Right ventricle myocardium inferior (tissue), 1 donor: Measurements from ENCODE around the gene LDLRAD4. TPM values are rescaled to one million over a fixed set of nuclear protein-coding genes. Genes with fewer than 3 reads are reported as not detected.
A peak's percentile ranks its signal among the peaks of the same experiment; 100 is the strongest.

Experiments used
- ATAC-seq: fragments of 200-7000 bp; cut with Tn5 transposase; one replicate; pipeline ENCODE4 v1.9.1; 2020; ENCODE audit warnings: mild to moderate bottlenecking, moderate library complexity
- DNase-seq: peaks from one replicate; pipeline ENCODE4 v3.0.0; 2021; ENCODE audit errors: missing footprints
- intact Hi-C: fragments of 100-400 bp; cut with DNase I; formaldehyde crosslinking; loops from one replicate; pipeline ENCODE4 v1.11.0; 2022
- total RNA-seq: library from RNA; stranded (reverse); fragmentation: NEBNext Ultra II Directional; extraction: Animal tissue kit (Norgen Biotek cat#: 25700); gene quantifications from one replicate; pipeline ENCODE4 v1.2.1, GENCODE V29; 2021
- donor health status: DM: no; HTN: yes; CAD: no; lungs with severe emphysema.

LDLRAD4 gene
- total RNA-seq, 1 donor from 2014 or later, result 29.6 TPM

- intact Hi-C loops, result no loop called here
- no peak for ATAC-seq
- DNase-seq, result no peak
Measured at GRCh38 chr18:13513481-13513880, 294.9 kb downstream of the LDLRAD4 start.

- DNase-seq (no peak), ATAC-seq (no peak)
- intact Hi-C loops, result no loop called here
Measured at GRCh38 chr18:13514558-13514957, 296.0 kb downstream of the LDLRAD4 start.

- ATAC-seq, result no peak
- intact Hi-C loops, result no loop called here
- no peak for DNase-seq
Measured at GRCh38 chr18:13516855-13517254, 298.3 kb downstream of the LDLRAD4 start.

- no peak for ATAC-seq
- intact Hi-C loops, result no loop called here
- DNase-seq, result no peak
Measured at GRCh38 chr18:13517369-13517768, 298.8 kb downstream of the LDLRAD4 start.

- DNase-seq, result no peak
- intact Hi-C loops, result no loop called here
- no peak for ATAC-seq
Measured at GRCh38 chr18:13518382-13518781, 299.8 kb downstream of the LDLRAD4 start.

- ATAC-seq (peak; percentile 92), DNase-seq (peak; percentile 78)
- intact Hi-C loops, result loop anchor here (2.0 kb wide), 1 partner anchor 252 kb away; no protein-coding TSS in a partner anchor
Measured at GRCh38 chr18:13520306-13520705, 301.7 kb downstream of the LDLRAD4 start.

GRCh38 chr18:13520741-13521140 is 302.2 kb downstream of the LDLRAD4 start:
- intact Hi-C loops, result loop anchor here (2.0 kb wide), 1 partner anchor 252 kb away; no protein-coding TSS in a partner anchor
- ATAC-seq, result no peak
- DNase-seq, result no peak

- intact Hi-C loops, result loop anchor here (2.0 kb wide), 1 partner anchor 253 kb away; no protein-coding TSS in a partner anchor
- no peak for ATAC-seq
Measured at GRCh38 chr18:13521418-13521817, 302.9 kb downstream of the LDLRAD4 start.

GRCh38 chr18:13522256-13522655 is 303.7 kb downstream of the LDLRAD4 start:
- intact Hi-C loops, result no loop called here
- DNase-seq (no peak), ATAC-seq (no peak)

More at GRCh38 chr18:13521418-13521817, 302.9 kb downstream of the LDLRAD4 start:
- no peak for DNase-seq

GRCh38 chr18:13522861-13523660 is 304.5 kb downstream of the LDLRAD4 start:
- intact Hi-C loops, result no loop called here
- ATAC-seq, result no peak
- DNase-seq, result no peak

GRCh38 chr18:13524054-13524453 is 305.5 kb downstream of the LDLRAD4 start:
- ATAC-seq (no peak), DNase-seq (no peak)
- intact Hi-C loops, result no loop called here

GRCh38 chr18:13524811-13525210 is 306.3 kb downstream of the LDLRAD4 start:
- DNase-seq (no peak), ATAC-seq (no peak)
- intact Hi-C loops, result no loop called here

- DNase-seq, result no peak
- no peak for ATAC-seq
- intact Hi-C loops, result no loop called here
Measured at GRCh38 chr18:13525381-13526029, 306.9 kb downstream of the LDLRAD4 start.

- DNase-seq (no peak), ATAC-seq (no peak)
- intact Hi-C loops, result no loop called here
Measured at GRCh38 chr18:13526519-13526918, 308.0 kb downstream of the LDLRAD4 start.

- ATAC-seq (no peak), DNase-seq (no peak)
- intact Hi-C loops, result no loop called here
Measured at GRCh38 chr18:13527256-13527655, 308.7 kb downstream of the LDLRAD4 start.

- DNase-seq (no peak), ATAC-seq (no peak)
- intact Hi-C loops, result no loop called here
Measured at GRCh38 chr18:13527730-13528129, 309.2 kb downstream of the LDLRAD4 start.

GRCh38 chr18:13528739-13529392 is 310.3 kb downstream of the LDLRAD4 start:
- ATAC-seq (no peak), DNase-seq (no peak)
- intact Hi-C loops, result no loop called here

- DNase-seq (no peak), ATAC-seq (peak; percentile 20)
- intact Hi-C loops, result loop anchor here (1.0 to 10.0 kb wide), 3 partner anchors 103 to 415 kb away; no protein-coding TSS in a partner anchor
Measured at GRCh38 chr18:13530033-13530878, 311.7 kb downstream of the LDLRAD4 start.
